22Rv1 (cell line): ENCODE results near the gene XAGE2.
"Not testable (repeated sequence)": the region's sequence is repeated elsewhere in the genome, so short reads cannot be mapped to it uniquely, and the experiment has no call there.

Experiments
- H3K27ac ChIP-seq: fragments of 450-650 bp; 2 replicates; pipeline ENCODE4 v1.5.1; 2017
- ZFX ChIP-seq: fragments of 450-650 bp; IDR thresholded peaks from 2 replicates; pipeline ENCODE4 v1.6.1; 2017; ENCODE audit warnings: antibody characterized with exemption, borderline replicate concordance
- TF ChIP-seq, protein P1 (sequence below): fragments of 450-650 bp; IDR thresholded peaks from 2 replicates; pipeline ENCODE4 v1.5.1; 2017; ENCODE audit warnings: mild to moderate bottlenecking

XAGE2 gene, protein sequence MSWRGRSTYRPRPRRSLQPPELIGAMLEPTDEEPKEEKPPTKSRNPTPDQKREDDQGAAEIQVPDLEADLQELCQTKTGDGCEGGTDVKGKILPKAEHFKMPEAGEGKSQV

DNA sequence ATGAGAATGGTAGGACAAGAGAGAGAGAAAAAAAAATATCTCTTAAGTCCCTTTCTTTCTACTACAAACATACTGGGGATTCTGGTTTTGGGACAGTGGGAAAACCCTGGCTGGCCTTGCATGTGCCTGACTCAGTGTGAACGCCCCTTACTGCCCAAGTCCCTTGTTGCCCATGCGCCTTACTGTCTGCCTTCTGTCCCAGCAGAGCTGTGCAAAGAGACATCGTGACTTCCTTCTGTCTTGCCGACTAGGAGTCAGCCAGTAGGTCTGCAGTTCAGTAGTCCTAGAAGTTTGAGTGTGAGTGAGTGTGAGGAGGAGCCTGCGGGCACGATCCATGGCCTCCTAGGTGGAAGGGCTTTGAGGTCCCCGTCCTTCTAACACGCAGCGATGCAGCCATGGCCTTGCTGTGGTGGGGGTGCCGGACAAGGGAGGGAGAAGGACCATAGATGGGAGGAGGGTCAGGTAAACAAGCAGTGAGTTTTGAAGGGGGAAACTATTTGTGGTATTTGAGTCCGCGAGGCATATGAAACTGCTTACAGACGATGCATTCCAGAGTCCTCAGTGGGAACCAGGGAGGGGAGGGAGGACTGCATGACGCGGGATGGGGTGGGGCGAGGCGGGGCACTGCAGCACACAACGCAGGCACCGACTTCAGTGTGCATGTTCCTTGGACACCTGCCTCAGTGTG lies at the start of gene XAGE2:
Gene XAGE2, plus strand, starts transcription at position 654 of the 688 bp plus-strand sequence. CDS start 994 bp downstream, outside the sequence.
- TF ChIP-seq ZFX, result no peak
- TF ChIP-seq, protein P1, sequence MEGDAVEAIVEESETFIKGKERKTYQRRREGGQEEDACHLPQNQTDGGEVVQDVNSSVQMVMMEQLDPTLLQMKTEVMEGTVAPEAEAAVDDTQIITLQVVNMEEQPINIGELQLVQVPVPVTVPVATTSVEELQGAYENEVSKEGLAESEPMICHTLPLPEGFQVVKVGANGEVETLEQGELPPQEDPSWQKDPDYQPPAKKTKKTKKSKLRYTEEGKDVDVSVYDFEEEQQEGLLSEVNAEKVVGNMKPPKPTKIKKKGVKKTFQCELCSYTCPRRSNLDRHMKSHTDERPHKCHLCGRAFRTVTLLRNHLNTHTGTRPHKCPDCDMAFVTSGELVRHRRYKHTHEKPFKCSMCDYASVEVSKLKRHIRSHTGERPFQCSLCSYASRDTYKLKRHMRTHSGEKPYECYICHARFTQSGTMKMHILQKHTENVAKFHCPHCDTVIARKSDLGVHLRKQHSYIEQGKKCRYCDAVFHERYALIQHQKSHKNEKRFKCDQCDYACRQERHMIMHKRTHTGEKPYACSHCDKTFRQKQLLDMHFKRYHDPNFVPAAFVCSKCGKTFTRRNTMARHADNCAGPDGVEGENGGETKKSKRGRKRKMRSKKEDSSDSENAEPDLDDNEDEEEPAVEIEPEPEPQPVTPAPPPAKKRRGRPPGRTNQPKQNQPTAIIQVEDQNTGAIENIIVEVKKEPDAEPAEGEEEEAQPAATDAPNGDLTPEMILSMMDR, result no peak
- no peak within 1 kb of the TSS for H3K27ac ChIP-seq

DNA sequence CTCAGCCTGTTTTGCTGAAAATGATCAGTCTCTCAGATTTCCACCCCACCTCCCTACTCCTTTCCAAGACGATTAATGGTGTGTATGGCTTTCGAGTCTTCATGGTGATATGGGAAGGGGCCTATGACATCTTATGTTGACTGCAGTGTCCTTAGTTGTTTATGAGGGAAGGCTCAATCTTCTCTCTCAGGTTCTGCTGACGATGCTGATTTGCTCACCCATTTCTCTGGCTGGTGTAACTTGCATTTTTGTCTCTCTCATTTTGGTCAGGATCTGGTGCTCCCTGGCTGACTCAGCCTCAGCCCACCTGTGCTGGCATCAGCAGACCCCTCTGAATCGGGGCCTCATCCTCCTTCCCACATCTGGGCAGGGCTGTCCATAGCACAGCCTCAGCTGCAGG lies 31.4 kb upstream of the XAGE2 start:
- H3K27ac ChIP-seq, result no peak overlapping the region
- TF ChIP-seq ZFX, result no peak
- TF ChIP-seq, protein P1, result no peak

DNA sequence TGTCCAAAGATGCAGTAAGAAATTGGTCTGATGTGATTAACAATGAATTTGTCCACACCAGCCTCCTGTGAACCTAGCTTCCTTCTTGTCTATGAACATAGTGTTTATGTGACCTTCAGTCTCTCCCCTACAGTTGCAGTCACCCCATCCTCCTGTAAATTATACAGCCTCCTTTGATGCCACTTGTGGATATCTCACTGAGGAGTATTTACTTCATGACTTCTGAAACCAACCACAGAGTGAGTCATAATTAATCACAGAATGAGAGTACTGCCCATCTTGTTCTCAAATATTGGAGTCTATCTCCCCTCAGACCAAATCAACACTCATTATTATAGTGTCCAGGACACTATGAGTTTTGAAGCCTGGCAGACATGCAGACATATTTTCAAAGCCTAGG lies 27.3 kb upstream of the XAGE2 start:
- no peak for TF ChIP-seq ZFX
- TF ChIP-seq, protein P1, result no peak

DNA sequence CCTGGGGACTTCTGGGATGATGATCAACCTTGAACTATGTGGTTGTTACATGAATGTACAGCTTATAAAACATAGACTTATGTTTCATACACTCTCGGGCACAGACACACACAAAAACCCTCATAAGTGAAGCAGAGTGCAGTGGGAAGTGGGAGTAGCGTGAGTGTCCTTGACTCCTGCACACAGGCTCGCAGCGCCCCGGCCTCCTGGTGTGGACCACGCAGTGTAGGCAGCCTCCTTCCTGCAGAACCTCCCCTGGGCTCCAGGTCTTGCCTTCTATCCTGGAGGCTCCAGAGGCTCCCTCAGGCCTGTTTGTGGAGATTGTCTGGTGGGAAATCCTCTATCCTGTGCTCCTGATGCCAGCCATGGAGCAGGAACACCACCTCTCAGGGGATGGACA lies 25.7 kb upstream of the XAGE2 start:
- not testable (repeated sequence) for H3K27ac ChIP-seq

More for the DNA sequence above, 27.3 kb upstream of the XAGE2 start:
- no peak overlapping the region for H3K27ac ChIP-seq

DNA sequence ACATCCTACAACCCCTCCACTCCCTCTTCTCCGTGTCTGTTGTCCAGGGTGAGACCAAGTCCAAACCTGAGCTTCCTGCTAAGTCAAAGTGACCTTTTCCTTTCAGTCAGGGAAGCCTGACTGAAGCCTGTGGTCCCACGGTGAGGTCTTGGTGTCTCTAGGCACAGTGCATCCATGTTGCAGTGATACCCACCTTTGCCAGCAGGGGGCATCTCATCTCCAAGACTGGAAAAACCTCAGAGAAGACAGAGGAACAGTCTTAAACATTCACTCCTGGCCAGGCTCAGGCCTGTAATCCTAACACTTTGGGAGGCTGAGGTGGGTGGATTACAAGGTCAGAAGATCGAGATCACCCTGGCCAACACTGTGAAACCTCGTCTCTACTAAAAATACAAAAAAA lies 23.4 kb upstream of the XAGE2 start:
- not testable (repeated sequence) for H3K27ac ChIP-seq

DNA sequence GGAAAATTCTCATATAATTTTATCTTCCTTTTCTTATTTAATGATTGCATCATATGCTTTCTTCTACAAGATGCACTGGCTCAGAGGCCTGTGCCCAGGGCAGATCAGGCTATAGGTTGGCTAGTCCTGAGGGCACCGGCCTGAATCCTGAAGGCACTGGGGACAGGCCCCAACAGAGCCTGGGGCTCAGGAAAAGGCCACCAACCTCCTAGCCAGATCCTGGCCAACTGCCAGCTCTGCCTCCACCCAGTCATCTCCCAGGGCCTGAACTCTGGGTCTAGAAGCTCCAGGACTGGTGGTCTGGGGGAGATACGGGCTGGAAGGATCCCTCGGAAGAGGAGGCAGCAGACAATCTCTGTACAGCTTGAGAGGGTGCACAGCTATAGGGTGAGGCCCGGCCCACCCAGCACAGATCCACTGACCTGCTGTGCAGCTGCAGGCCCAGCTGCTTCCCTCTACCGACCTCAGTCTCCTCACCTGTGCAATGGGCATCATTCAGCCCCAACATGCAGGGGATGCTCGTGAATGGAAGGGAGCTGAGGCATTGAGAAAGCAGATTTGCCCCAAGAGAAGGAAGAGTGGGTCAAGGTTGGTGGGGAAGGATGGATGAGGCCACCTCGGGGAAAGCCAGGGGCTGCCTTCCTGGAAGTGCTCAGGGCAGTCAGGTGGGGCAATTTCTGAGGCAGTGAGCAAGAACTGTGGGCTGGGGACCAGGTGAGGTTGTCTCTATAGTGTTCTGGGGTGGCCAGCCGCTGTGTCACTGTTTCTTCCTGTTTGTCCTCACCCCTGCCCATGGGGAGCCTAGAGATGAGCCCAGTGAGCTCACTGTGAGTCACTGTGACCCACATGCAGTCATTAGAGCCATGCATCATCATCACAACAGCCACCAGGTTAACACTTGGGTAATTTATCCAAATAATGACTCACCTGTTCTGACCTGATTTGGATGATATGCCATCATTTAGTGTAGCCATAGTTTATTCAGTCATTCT lies 22.4 kb upstream of the XAGE2 start:
- TF ChIP-seq, protein P1, result no peak
- H3K27ac ChIP-seq, result no peak overlapping the region

More for the DNA sequence above, 23.4 kb upstream of the XAGE2 start:
- TF ChIP-seq, protein P1, result peak; percentile 61

DNA sequence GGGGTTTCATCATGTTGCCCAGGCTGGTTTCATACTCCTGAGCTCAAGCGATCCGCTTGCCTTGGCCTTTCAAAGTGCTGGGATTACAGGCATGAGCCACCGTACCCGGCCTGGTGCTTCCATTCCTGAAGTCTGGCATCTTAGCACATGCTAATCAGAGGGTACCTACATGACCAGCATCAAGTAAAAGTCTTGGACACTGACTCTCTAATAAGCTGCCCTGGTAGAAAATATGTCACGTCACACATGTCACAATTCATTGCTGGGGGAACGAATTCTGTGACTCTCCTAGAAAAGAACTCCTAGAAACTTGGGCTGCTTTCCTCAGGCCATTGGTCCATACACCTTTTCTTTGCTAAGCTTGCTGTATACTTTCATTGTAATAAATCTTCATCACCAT lies 19.1 kb upstream of the XAGE2 start:
- TF ChIP-seq ZFX, result no peak
- TF ChIP-seq, protein P1, result no peak
- no peak overlapping the region for H3K27ac ChIP-seq
